Osteoblast (primary cell): ENCODE results near the gene LMX1B. TPM values are rescaled to one million over a fixed set of nuclear protein-coding genes. Genes with fewer than 3 reads are reported as not detected.

Experiments used
- DNase-seq: peaks from one replicate; pipeline ENCODE4 v3.0.0; 2011; ENCODE audit warnings: low spot score, mixed read lengths; ENCODE audit not compliant: insufficient read length; ENCODE audit errors: missing footprints
- H2AFZ ChIP-seq: 2 replicates; pipeline ENCODE4 v1.6.0; 2011; ENCODE audit warnings: mild to moderate bottlenecking, low read length
- H3K27ac ChIP-seq: 2 replicates; pipeline ENCODE4 v1.5.1; 2011; ENCODE audit warnings: mild to moderate bottlenecking, low read depth, low read length, moderate library complexity
- H3K27me3 ChIP-seq: 2 replicates; pipeline ENCODE4 v1.6.0; 2012; ENCODE audit warnings: mild to moderate bottlenecking, control low read depth, inconsistent platforms, low read length, moderate library complexity; ENCODE audit not compliant: insufficient read depth
- H3K36me3 ChIP-seq: 2 replicates; pipeline ENCODE4 v1.5.1; 2011; ENCODE audit warnings: mild to moderate bottlenecking, low read length, control low read depth, moderate library complexity; ENCODE audit not compliant: insufficient read depth
- H3K4me1 ChIP-seq: 2 replicates; pipeline ENCODE4 v1.5.1; 2011; ENCODE audit warnings: mild to moderate bottlenecking, low read length, control low read depth, moderate library complexity; ENCODE audit not compliant: insufficient read depth
- H3K4me2 ChIP-seq: 2 replicates; pipeline ENCODE4 v1.6.0; 2011; ENCODE audit warnings: mild to moderate bottlenecking, low read length; ENCODE audit not compliant: insufficient read depth
- H3K4me3 ChIP-seq: fragments of 200-600 bp; sonication (generic); 3 replicates; pipeline ENCODE4 v1.5.1; 2012; ENCODE audit warnings: mild to moderate bottlenecking, low read length, inconsistent platforms; ENCODE audit not compliant: insufficient read depth
- H3K79me2 ChIP-seq: 2 replicates; pipeline ENCODE4 v1.6.0; 2012; ENCODE audit warnings: mild to moderate bottlenecking, low read length, control low read depth, inconsistent platforms; ENCODE audit not compliant: insufficient read depth
- H3K9me3 ChIP-seq: 2 replicates; pipeline ENCODE4 v1.5.1; 2011; ENCODE audit warnings: low read depth, low read length, control low read depth
- H4K20me1 ChIP-seq: 2 replicates; pipeline ENCODE4 v1.6.0; 2012; ENCODE audit warnings: mild to moderate bottlenecking, low read length, control low read depth; ENCODE audit not compliant: insufficient read depth
- CTCF ChIP-seq: IDR thresholded peaks from 2 replicates; pipeline ENCODE4 v1.5.1; 2011; ENCODE audit warnings: mild to moderate bottlenecking, low read depth, low read length, moderate library complexity; ENCODE audit errors: extremely low read depth
- total RNA-seq: library from RNA; depleted of rRNA; stranded (reverse); fragments of >200 nt; gene quantifications from 2 replicates; pipeline ENCODE4 v1.2.3, GENCODE V29; 2012

Gene LMX1B
- total RNA-seq, 1 donor = under 0.01 TPM

DNA sequence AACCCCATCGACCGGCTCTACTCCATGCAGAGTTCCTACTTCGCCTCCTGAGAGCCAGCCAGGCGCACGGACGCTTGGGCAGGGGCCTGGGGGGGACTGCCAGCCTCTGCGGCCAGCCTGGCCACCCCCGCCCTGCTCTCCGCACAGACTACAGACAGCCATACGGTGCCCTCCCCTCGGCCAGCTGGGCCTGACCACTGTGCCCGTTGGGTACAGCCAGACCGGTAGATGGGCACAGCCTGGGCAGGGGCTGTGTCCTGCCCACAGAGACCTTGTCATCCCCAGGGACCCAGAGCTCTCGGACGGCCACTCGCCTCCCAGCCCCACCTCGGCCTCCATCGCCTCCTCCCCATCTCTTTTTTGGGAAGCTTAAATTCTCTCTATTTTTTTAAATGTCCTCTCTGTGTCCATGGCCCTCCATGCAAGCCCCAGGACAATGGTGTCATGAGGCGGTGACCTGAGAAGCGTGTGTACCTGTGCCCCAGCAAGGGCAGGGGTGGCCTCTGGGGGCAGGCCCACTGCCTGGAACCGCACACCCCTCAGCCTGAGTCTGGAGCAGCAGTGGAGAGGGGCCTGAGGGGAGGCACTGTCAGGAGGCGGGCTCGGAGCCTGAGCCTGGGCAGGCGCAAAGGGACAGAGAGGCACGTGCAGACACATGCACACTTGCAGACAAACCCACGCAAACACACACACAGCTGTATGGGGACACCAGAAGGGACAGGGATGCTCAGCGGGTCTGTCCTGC lies 82.8 kb downstream of the LMX1B start:
- Histone ChIP-seq H4K20me1 (no peaks in the 10 kb centered on the region), H3K79me2 (no peaks in the 10 kb centered on the region), H3K4me3 (no peak overlapping the region), H3K4me2 (no peak overlapping the region), H2AFZ (no peak overlapping the region), H3K27ac (no peak overlapping the region), H3K9me3 (no peaks in the 10 kb centered on the region), H3K27me3 (peaks cover 10% of the 10 kb centered on the region), H3K36me3 (no peaks in the 10 kb centered on the region), H3K4me1 (no peaks in the 10 kb centered on the region)
- no peak for TF ChIP-seq CTCF
- DNase-seq = peak; percentile 60

GRCh38 chr9:126697330-126697729 lies 83.6 kb downstream of the LMX1B start:
- peak; percentile 57 for DNase-seq
- Histone ChIP-seq H3K27me3 (peaks cover 16% of the 10 kb centered on the region), H4K20me1 (no peaks in the 10 kb centered on the region), H3K9me3 (no peaks in the 10 kb centered on the region), H3K36me3 (no peaks in the 10 kb centered on the region), H3K4me2 (no peak overlapping the region), H3K79me2 (no peaks in the 10 kb centered on the region), H3K4me1 (no peaks in the 10 kb centered on the region), H2AFZ (no peak overlapping the region), H3K4me3 (no peak overlapping the region), H3K27ac (no peak overlapping the region)
- TF ChIP-seq CTCF = no peak

- no peaks in the 10 kb centered on the region for H3K79me2 ChIP-seq
These were observed 84.5 kb downstream of the LMX1B start for GRCh38 chr9:126698251-126698650.

More at GRCh38 chr9:126698251-126698650, 84.5 kb downstream of the LMX1B start:
- peak; percentile 89 for DNase-seq
- Histone ChIP-seq H3K27ac (no peak overlapping the region), H3K36me3 (no peaks in the 10 kb centered on the region), H4K20me1 (no peaks in the 10 kb centered on the region), H3K4me2 (no peak overlapping the region), H2AFZ (no peak overlapping the region), H3K27me3 (peaks cover 25% of the 10 kb centered on the region), H3K9me3 (no peaks in the 10 kb centered on the region), H3K4me3 (no peak overlapping the region), H3K4me1 (no peaks in the 10 kb centered on the region)
- no peak for TF ChIP-seq CTCF
